NK-92 (cell line): Measurements from ENCODE around the gene C20orf204.

Source experiments
- DNase-seq: peaks from one replicate; lab custom pipeline; 2025; ENCODE audit not compliant: unreplicated experiment; lab: John Stamatoyannopoulos, UW

The C20orf204 gene

DNA sequence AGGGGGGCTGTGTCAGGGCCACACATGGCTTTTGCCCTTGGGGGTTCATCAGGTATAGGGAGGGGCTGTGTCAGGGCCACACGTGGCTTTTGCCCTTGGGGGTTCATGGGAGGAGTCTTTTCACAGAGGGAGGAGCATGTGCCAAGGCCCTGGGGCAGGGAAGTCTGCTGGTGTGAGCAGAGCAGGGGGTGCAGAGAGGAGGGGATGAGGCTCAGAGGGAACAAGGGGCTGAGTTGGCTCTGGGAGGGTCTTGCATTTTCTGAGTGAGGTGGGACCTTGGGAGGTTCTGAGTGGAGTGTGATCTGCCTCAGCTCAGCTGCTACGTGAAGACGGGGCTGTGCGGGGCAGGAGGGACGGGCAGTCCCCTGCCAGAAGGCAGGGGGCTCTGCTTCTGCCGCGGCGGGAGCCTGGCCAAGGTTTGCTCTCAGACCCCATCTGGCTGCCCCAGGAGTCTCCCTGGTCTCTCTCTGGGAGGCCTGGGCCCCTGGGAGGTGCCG, 19.5 kb downstream of the C20orf204 start:
- DNase-seq: no peak

DNA sequence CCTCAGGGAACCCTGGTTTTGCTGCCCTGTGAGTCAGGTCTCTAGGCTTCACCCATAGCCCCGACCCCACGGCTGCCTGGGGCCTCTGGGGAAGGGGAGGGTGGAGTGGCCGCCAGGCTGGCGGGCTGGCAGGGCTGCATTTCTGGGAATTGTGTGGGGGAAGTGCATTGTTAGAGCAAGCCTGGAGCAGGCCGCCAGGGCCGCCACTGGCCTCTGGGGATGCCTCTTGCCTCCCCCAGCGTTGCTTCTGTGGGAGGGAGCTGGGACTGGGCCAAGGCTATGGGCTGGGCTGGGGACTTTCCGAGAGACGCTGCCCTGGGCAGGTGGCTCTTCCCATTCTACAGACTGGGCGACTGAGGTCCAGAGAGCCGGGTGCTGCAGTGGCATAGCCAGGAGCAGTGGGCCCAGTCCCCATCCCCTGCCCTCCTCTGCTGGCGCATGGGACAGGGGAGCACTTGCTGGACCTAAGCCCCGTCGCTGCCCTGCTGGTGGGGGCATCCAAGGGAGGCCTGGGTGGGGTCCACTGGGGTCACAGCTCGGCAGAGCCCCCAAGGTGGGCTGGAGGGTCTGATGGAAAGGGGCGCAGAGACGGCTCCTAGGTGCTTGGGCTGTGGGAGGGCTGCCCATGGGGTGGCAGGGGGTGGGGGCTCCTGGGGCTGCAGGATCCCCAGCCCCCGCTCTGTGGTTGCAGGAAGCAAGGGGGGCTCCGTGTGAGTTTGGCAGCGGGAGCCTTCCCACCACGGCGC, 20.1 kb downstream of the C20orf204 start:
- no peak for DNase-seq

DNA sequence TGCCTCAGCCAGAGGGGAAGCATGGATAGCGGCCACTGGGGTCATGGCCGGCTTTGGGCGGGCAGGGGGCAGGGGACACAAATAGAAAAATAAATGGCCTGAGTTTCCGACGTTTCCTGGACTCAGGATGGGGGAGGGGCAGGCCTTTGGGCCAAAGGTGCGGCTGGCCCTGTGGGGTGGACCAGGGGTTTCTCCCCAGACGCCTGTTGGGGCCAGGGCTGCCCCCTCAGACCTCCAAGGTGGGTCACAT, 20.6 kb downstream of the C20orf204 start:
- DNase-seq: no peak

DNA sequence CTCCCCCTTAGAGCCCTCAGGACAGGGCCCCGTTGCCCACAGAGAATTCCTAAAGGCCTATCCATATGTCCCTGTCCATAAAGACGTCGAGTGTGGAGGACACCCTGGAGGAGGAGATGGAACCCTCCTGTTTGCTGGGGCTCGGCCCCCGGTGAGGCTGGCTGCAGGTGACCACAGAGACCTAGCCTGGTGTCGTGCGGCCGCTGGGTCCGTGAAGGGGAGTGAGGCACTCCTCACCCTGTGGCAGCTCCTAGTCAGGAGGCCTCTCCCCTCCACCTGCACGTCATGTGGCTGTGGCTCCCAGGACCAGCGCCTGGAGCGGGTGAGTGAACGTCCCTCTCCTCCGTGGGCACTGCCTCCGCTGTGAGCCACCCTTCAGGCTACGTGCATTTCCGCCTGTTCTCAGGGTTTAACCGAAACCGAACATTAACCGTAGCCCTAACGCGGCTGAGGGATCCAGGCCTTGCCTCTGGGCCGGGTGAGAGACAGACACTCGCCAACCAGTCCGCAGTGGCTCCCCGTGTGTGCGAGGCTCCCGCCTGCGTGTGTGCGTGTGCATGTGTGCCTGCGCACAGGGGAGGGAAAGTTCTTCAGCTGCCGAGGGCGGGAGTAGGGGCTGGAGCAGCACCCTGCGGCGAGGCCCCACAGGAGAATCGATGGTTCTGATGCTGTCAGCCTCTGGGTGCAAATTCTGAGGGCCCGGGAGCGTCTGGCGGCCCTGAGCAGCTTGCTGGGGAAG, 21.1 kb downstream of the C20orf204 start:
- DNase-seq: no peak

DNA sequence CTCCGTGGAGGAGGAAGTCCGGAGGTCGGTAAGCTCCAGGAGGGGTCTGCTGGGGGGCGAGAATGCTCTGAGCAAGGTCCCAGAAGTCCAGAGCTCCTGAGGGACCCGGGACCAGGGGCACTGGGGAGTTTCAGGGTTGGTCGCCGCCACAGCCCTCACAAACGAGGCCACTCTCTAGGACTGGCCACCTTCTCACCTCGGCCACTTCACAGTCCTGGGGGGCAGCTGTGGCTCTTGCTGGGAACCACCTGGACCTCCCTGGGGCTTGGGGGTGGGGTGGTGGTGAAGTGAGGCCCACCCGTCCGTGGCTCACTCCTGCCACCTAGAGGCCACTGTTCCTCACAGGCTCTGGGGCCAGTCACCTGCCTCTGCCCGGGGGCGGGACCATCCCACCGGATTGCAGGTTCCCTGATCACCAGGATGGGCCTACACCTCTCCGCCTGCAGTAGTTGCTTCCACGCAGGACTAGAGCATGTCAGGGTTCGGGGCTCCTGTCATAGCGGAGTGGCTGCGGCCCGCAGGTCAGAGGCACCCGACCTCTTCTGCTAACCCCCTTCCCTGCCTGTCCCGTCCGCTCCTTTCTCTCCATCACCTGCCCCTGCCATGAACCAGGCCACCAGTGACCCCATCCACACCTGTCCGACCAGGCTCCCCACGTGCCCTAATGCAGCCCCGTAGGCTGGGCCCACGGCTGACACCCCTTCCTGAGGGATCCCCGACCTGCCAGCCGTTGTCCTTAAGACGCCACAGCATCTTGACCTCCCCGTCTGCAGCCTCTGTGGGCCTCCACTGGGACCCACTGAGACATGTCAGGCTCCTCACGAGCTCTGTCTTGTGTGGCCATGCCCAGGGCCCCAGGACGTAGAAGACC, 21.9 kb downstream of the C20orf204 start:
- no peak for DNase-seq

DNA sequence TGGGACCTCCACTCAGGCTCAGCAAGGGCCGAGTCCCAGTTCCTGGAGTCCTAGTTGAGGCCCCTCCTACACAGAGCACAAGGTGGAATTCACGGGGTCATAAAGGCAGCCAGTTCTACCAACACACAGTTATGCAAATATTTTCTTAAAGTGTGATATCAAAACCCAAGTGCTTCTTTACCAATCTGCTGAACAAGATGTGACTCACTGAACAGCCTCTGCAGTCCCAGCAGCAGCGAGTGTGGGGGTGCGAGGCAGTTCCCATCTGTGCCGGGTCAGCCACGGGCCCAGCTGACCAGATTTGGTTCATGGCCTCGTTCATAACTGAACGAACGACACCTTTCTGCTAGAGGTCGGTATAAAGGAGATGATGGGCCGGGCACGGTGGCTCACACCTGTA, 22.6 kb downstream of the C20orf204 start:
- no peak for DNase-seq

DNA sequence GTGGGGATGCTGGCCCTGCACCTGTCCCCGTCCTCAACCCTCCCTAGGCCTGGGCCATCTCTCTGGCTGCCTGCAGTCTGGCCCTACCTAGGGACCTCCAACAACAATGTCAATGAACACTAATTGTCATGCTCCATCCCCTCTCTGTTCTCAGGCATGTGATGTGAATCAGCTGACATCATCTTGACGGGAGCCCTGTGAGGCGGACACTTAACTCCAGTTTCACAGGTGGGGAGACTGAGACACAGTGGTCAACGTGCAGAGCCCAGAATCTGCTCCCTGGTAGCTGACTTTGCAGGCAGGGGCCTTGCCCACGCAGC, 26.3 kb downstream of the C20orf204 start:
- no peak for DNase-seq

DNA sequence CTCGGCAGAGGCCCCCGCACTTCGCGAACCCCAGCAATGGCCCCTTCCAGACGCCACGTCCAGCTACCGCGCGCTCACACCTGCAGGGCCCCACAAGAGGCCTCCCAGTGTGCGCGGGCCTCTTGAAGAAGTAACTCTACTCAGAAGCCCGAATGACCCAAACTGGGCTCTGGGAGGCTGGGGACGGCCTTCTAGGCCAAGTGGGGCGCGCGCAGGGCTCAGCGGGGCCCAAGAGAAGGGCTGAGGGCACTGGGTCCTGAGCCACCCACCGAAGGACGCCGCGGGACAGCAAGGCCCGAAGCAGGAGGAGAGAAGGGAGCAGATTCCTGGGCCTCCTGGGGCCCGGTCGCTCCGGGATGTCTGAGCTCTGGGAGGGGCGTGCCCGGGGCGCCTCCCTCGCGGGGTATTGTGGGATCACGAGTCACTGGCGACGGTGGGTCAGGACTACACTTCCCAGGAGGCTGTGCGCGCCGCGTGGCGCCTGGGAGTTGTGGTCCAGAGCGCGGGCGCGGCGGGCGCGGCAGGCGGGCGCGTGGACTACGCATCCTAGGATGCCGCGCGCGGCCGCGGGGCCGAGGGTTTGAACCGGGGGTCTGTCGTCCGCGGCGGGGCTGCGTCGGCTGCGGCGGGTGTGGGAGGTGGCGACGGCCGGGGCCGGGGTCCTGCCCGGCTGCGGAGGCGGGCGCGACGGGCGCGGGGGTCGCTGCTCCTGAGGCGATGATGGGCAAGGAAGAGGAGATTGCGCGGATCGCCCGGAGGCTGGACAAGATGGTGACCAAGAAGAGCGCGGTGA, 26.8 kb downstream of the C20orf204 start, which contains the start of gene TCEA2:
TSS of gene TCEA2 (plus strand) at position 603 of the 793 bp plus-strand sequence. CDS start at position 718, 115 bp downstream.
- peak; percentile 31 for DNase-seq

DNA sequence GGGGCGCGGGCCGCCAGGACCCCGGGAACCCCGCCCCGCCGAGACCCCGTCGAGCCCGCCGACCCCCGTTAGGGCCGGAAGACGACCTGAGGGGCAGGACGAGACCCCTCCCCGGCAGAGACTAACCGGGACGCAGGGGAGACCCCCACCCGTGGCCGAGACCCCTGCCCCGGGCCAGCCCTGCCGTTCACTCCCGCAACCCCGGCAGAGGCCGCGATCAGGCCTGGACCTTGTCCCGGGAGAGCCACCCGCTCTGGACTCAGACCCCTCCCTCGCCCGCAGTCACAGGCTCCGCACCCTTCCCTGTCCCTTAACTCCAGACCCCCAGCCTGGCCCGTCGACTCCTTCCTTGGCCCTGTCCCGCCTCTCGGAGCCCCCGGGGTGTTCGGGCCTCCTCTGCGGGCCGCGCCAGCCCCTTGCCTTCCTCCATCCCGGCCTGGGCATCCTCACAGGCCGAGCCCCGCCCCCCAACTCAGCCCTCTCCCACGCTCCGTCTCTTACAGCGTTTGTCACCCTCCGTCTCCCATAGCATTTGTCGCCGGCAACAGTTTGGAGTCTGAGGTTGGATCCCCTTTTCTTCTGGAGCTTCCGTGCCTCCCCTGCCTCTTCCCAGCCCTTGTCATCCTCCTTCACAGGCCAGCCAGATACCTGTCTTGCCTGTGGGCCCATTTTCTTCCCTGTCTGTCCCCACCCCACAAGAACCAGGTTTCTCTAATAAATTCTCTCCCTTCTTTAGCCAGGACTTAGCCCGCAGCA, 27.6 kb downstream of the C20orf204 start:
- DNase-seq: no peak

DNA sequence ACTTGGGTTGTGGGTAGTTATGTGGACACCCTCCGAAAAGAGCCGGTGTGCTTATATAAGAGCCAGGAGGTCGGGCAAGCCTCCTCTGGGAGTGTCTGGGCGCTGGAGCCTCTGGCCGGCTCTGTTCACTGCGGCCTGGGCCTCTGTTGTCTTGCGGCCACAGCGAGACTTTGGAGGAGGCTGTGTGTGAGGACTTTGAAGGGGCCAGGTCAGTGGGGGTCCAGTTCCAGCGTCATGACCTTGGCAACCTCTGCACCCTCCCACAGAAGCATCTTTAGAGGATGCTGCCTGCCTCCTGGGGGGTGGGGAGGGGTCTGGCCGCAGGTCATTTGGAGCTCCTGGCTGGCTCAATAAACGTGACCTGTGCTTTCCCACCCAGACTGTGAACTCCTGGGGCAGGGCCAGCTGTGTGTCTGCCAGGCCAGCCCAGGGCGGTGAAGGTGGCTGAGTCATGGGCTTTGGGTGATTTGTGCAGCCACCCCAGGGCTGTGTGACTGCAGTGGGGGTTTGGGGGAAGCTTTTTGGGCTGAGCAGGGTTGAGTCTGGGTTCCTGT, 28.2 kb downstream of the C20orf204 start:
- no peak for DNase-seq

DNA sequence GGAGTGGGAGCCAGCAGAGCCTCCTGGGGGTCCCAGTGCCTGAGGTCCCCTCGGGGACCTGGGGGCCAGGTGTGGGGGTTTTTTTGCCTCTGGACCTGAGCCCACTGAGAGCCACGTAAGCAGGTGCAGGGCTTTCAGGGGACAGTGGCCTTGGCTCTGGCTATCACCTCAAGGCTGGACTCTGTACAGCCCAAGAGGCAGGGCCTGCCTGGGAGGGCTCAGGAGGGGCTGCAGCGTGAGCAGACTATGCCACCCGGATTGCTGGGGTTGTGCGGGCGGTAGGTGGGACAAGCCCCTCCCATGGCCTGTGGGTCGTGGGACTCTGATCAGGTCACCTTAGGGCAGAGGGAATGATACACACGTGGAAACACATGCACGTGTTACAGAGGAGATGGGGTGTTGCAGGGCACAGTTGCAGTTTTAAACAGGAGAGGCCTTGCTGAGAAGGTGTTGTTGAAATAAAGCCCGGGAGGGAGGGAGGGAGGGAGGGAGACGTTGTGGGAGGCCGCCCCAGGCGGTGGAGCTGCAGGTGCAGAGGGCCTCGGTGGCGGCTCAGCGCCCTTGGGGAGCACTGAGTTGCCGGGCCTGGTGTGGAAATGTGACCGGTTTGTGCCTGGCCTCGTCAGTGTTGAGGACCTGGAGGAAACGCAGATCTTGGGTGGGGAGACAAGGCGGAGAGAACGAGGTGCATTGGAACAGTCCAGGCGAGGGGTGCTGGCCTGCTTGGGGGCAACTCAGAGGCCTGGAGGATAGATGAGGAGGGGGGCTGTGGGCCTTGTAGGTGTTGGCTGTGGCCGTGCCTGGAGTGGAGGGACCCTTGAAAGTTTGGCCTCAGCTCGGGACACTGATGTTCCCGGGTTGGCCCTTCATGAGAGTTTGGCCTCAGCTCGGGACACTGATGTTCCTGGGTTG, 29.3 kb downstream of the C20orf204 start:
- DNase-seq: no peak

DNA sequence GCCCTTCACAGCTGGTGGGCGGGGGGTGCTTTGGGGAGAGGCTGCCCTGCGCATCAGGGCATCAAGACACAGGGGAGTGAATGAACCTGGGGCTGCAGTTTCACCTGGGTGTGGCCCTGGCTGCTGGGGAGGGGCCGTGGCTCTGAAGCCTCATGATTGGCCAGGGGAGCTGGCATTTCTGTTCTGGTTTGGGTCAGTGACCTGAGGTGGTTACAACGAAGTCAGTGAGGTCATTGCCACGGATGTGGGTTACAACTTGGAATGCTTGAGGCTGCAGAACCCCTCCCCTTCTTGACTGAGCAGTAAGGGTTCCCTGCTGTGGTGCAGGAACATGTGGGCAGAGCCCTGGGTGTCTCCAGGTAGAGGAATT, 30.0 kb downstream of the C20orf204 start:
- DNase-seq: no peak

DNA sequence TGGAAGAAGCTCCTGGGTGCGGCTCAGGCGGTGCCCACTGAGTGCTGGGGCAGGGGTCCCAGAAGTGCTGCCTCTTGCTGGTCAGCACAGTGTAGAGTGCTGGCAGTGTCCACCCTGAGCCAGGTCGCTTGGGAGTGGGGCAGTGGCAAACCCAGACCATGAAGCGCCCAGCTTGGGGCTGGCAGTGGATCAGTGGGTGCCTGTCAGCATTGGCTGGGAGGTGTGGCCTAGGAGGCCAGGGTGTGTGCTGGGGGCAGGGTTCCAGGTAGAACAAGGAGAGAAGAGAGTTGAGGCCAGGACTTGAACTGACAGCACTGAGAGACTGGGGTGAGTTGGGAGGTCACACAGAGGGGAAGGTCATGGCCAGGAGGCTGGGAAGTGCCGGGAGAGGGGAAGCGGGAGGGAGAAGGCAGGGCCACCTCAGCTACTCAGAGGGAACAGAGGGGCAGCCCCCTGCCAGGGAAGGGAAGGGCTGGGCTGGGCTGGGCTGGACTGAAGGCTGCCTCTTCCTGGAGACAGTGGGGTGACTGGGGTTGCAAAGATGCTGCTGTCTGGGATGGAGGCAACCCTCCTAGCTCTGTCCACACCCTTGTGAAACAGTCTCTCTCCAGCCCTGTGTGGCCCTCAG, 31.1 kb downstream of the C20orf204 start:
- DNase-seq: no peak

DNA sequence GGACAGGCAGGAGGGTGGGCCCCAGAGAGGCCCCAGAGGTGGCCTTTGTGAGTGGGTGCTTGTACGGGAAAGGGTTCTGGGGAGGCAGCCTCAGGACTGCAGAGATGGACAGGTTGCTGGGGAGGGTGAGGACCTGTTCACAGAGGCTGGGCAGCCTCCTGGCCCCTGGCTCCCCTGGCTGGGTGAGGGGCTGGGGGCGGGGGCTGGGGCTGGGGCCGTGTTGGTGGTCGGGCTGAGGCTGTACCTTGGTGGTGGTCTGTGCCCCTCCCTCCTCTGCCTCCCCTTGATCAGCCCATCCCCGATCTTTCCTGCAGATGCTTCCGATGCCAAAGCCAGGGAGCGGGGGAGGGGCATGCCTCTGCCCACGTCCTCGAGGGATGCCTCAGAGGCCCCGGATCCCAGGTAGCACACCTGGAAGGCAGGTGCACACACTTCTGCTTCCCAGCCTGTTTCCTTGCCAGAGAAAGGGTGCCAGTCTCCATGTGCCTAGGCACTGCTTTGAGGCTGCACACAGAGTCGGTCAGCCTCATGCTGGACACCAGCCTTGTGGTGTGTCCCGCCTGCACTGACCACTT, 31.8 kb downstream of the C20orf204 start:
- no peak for DNase-seq

DNA sequence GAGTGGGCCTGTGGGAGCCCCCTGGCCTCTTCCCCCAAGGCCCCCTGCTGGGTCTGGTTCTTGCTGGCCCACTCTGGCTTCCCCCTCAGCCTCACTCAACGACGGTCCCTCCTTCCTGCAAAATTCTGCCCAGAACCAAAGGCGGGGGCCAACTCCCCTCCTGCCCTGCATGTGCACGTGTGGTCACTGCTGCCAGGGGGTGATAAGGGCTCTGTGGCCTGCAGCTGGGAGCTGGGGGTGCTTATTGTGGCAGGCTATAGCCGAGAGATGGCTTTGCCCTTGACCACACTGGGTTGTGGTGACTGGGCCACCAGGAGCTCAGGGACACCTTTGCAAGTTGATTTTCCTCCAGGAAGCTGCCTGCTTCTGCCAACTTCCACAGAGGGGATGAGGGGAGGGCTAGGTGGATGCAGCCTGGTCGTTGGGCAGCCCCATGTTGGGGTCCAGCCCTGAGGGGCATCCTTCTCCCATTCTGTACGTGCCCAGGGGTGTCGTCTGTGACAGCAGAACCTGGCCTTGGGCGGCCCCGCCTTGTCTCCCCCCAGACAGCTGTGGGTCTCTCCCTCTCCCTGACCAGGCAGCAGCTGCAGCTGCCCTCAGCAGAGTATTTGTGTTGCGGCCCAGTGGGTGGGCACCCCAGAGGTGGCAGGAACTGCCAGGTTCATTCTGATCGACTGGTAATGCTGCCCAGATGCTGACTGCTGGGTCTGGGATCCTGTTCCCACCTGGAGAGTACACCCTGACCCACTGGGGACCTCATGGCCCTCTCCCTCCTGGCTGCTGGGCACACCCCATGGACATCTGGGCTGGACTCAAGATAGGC, 32.6 kb downstream of the C20orf204 start:
- DNase-seq: no peak

DNA sequence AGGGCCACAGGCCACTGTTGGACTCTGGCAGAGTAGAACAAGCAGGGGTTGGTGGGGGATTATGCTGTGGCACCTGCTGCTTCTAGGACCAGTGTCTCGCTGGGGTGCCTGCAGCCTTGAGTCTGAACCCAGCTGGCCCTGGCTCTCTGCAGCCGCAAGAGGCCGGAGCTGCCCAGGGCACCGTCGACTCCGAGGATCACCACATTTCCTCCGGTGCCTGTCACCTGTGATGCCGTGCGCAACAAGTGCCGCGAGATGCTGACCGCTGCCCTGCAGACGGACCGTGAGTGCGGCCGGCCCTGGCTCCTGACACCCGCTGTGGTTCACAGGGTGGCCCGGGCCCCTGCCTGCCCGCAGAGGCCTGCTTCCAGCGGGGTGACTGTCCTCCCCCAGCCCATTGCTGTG, 33.2 kb downstream of the C20orf204 start:
- DNase-seq: no peak

DNA sequence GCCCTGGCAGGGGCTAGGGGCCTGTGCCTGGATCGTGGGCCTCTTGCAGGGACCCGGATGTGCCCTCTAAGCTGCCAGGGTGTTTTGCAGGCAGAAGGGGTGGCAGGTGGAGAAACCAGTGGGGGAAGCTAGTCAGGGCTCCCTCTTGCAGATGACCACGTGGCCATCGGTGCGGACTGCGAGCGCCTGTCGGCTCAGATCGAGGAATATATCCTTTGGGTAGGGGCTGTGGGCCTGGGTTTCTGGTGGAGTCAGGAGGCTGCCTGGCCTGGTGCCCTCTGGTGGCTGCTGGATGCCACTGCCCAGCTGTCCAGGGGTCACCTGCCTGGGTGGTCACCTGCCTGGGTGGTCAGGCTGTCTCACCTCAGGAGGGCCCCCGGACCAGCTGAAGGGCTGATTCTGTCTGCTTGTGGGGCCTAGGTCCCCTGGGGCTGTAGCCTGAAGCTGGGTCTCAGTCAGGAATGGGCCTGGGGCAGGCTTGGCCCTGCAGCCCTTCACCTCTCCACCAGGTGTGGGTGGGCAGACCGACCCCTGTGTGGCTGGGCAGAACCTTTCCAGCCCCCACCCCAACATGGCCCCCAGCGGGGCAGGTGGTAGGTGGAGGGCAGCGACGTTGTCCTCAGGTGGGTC, 33.7 kb downstream of the C20orf204 start:
- no peak for DNase-seq
